Measurements from ENCODE around the gene TMEM14C.

GRCh38 chr6:10742251-10742650, 19.4 kb downstream of the TMEM14C start:
- TF ChIP-seq EZH2 (optimal IDR thresholded peaks at IDR 0.05; ENCODE audit: low read depth, low read length) (no peak), CTCF (IDR thresholded peaks at IDR 0.05; ENCODE audit: low read length) (no peak), EZH2phosphoT487 (IDR thresholded peaks at IDR 0.05; ENCODE audit: low read length) (no peak)
